MM.1S (cell line): ENCODE measurements around the gene PSMC3.

Source experiments
- CTCF ChIP-seq: fragments of 300-600 bp; sonication (generic); IDR thresholded peaks from 2 replicates; pipeline ENCODE4 v1.5.1; 2016; ENCODE audit warnings: antibody characterized with exemption, low read length, mixed read lengths
- EZH2 ChIP-seq: fragments of 300-600 bp; sonication (generic); optimal IDR thresholded peaks from 2 replicates; pipeline ENCODE3; 2017; ENCODE audit warnings: low read depth, mild to moderate bottlenecking, antibody characterized with exemption, low read length, mixed read lengths

GRCh38 chr11:47403571-47403970 lies 22.7 kb downstream of the PSMC3 start:
- TF ChIP-seq EZH2 (no peak), CTCF (no peak)
